ENCODE data around the gene CRY2. TPM values are rescaled to one million over a fixed set of nuclear protein-coding genes. Genes with fewer than 3 reads are reported as not detected.
A peak's percentile ranks its signal among the peaks of the same experiment; 100 is the strongest.

CRY2 gene
- total RNA-seq, 5 donors from 2014 or later (not counting 1 experiment from before 2014, with no cell fraction given): 54.0 to 198 (median 63.5) TPM

GRCh38 chr11:45921561-45922424 is 74.5 kb downstream of the CRY2 start:
- H3K27me3 Mint-ChIP-seq: peaks cover 0 to 13% of the 10 kb centered on the region in 2 donors
- Histone ChIP-seq H3K9me3 (no peaks in the 10 kb centered on the region), H3K4me1 (ENCODE audit: control insufficient read depth in 1 of 2, extremely low read depth in 1 of 2, insufficient read depth in 2 of 2, low read length in 2 of 2) (peaks cover 4 to 54% of the 10 kb centered on the region in 2 experiments), H3K4me3 (ENCODE audit: control insufficient read depth in 1 of 2, extremely low read depth in 1 of 2, low read length in 1 of 2) (peak overlapping the region; percentile 26 to 49), H3K27me3 (replicated peaks in 1 of 2; ENCODE audit: control insufficient read depth in 2 of 2, extremely low read depth in 1 of 2, insufficient read depth in 2 of 2, low read length in 1 of 2) (peaks cover 3 to 20% of the 10 kb centered on the region in 2 experiments), H3K27ac (ENCODE audit: low read length) (no peak overlapping the region), H3K36me3 (ENCODE audit: control insufficient read depth in 2 of 2, extremely low read depth in 1 of 2, insufficient read depth in 1 of 2, low read length in 1 of 2) (no peaks in the 10 kb centered on the region)
- peaks cover 41 to 54% (median 50%) of the 10 kb centered on the region in 3 donors for H3K4me1 Mint-ChIP-seq
- no peak for ATAC-seq (replicated peaks in 1 of 4)
- ChIA-PET POLR2A (no interaction called here), CTCF (interaction anchor here in 1 of 2 donors (0.6 kb wide), 1 partner anchor 43 kb away, joined by 4 read pairs; no protein-coding TSS in a partner anchor)
- H3K9me3 Mint-ChIP-seq: no peaks in the 10 kb centered on the region
- H3K36me3 Mint-ChIP-seq: no peaks in the 10 kb centered on the region
- DNase-seq: peak in 3 of 35 experiments; percentile 14 to 25 (median 16)
- 76% methylated on average over 41 of the region's 54 CpGs for WGBS (ENCODE audit: insufficient coverage)
- H3K27ac Mint-ChIP-seq: peak overlapping the region; percentile 19 to 64
- peak overlapping the region; percentile 57 to 77 (median 76) for H3K4me3 Mint-ChIP-seq

GRCh38 chr11:45922425-45923082 is 75.3 kb downstream of the CRY2 start, which contains the start of gene LARGE2:
Gene LARGE2 (plus strand): TSS chr11:45922656. CDS start chr11:45922883, 227 bp downstream.
- Mint-ChIP-seq H3K27me3 (peaks cover 0 to 13% of the 10 kb centered on the region in 2 donors), H3K27ac (peak within 1 kb of the TSS; percentile 23 to 87), H3K4me3 (peak within 1 kb of the TSS; percentile 75 to 81 (median 80)), H3K36me3 (no peaks in the 10 kb centered on the region), H3K4me1 (peaks cover 42 to 55% (median 52%) of the 10 kb centered on the region in 3 donors), H3K9me3 (no peaks in the 10 kb centered on the region)
- DNase-seq (peak in 4 of 35 experiments; percentile 15 to 43 (median 34)), ATAC-seq (replicated peaks in 1 of 4) (peak in 2 of 4 experiments; percentile 0 to 6)
- Histone ChIP-seq H3K27ac (ENCODE audit: low read length) (peak within 1 kb of the TSS; percentile 18), H3K9me3 (no peaks in the 10 kb centered on the region), H3K36me3 (ENCODE audit: control insufficient read depth in 2 of 2, extremely low read depth in 1 of 2, insufficient read depth in 1 of 2, low read length in 1 of 2) (no peaks in the 10 kb centered on the region), H3K4me3 (ENCODE audit: control insufficient read depth in 1 of 2, extremely low read depth in 1 of 2, low read length in 1 of 2) (peak within 1 kb of the TSS; percentile 36 to 49), H3K27me3 (replicated peaks in 1 of 2; ENCODE audit: control insufficient read depth in 2 of 2, extremely low read depth in 1 of 2, insufficient read depth in 2 of 2, low read length in 1 of 2) (peaks cover 3 to 20% of the 10 kb centered on the region in 2 experiments), H3K4me1 (ENCODE audit: control insufficient read depth in 1 of 2, extremely low read depth in 1 of 2, insufficient read depth in 2 of 2, low read length in 2 of 2) (peaks cover 0 to 54% of the 10 kb centered on the region in 2 experiments)
- CTCF ChIA-PET: no interaction called here
- POLR2A ChIA-PET: no interaction called here
- 4% methylated on average over 60 of the region's 73 CpGs for WGBS (ENCODE audit: insufficient coverage)

GRCh38 chr11:45924036-45924915 is 77.0 kb downstream of the CRY2 start:
- ChIA-PET POLR2A (no interaction called here), CTCF (no interaction called here)
- Histone ChIP-seq H3K4me1 (ENCODE audit: control insufficient read depth in 1 of 2, extremely low read depth in 1 of 2, insufficient read depth in 2 of 2, low read length in 2 of 2) (peaks cover 0 to 59% of the 10 kb centered on the region in 2 experiments), H3K4me3 (ENCODE audit: control insufficient read depth in 1 of 2, extremely low read depth in 1 of 2, low read length in 1 of 2) (no peak overlapping the region), H3K27me3 (replicated peaks in 1 of 2; ENCODE audit: control insufficient read depth in 2 of 2, extremely low read depth in 1 of 2, insufficient read depth in 2 of 2, low read length in 1 of 2) (peaks cover 3 to 20% of the 10 kb centered on the region in 2 experiments), H3K27ac (ENCODE audit: low read length) (no peak overlapping the region), H3K9me3 (no peaks in the 10 kb centered on the region), H3K36me3 (ENCODE audit: control insufficient read depth in 2 of 2, extremely low read depth in 1 of 2, insufficient read depth in 1 of 2, low read length in 1 of 2) (no peaks in the 10 kb centered on the region)
- DNase-seq: peak in 3 of 35 experiments; percentile 5 to 23 (median 12)
- WGBS (ENCODE audit: insufficient coverage): 88% methylated on average over 15 of the region's 22 CpGs
- Mint-ChIP-seq H3K9me3 (no peaks in the 10 kb centered on the region), H3K4me3 (peak overlapping the region; percentile 47 to 58 (median 47)), H3K27ac (peak overlapping the region; percentile 11 to 46), H3K27me3 (peaks cover 0 to 13% of the 10 kb centered on the region in 2 donors), H3K4me1 (peaks cover 39 to 53% (median 40%) of the 10 kb centered on the region in 3 donors), H3K36me3 (no peaks in the 10 kb centered on the region)
- ATAC-seq (replicated peaks in 1 of 4): no peak

- Histone ChIP-seq H3K4me3 (ENCODE audit: control insufficient read depth in 1 of 2, extremely low read depth in 1 of 2, low read length in 1 of 2) (no peak overlapping the region), H3K27ac (ENCODE audit: low read length) (no peak overlapping the region), H3K4me1 (ENCODE audit: control insufficient read depth in 1 of 2, extremely low read depth in 1 of 2, insufficient read depth in 2 of 2, low read length in 2 of 2) (peaks cover 0 to 59% of the 10 kb centered on the region in 2 experiments), H3K9me3 (no peaks in the 10 kb centered on the region), H3K36me3 (ENCODE audit: control insufficient read depth in 2 of 2, extremely low read depth in 1 of 2, insufficient read depth in 1 of 2, low read length in 1 of 2) (no peaks in the 10 kb centered on the region), H3K27me3 (replicated peaks in 1 of 2; ENCODE audit: control insufficient read depth in 2 of 2, extremely low read depth in 1 of 2, insufficient read depth in 2 of 2, low read length in 1 of 2) (peaks cover 3 to 20% of the 10 kb centered on the region in 2 experiments)
- Mint-ChIP-seq H3K27me3 (peaks cover 0 to 13% of the 10 kb centered on the region in 2 donors), H3K4me1 (peaks cover 37 to 52% (median 38%) of the 10 kb centered on the region in 3 donors), H3K27ac (peak overlapping the region in 1 of 2 donors; percentile 46), H3K9me3 (no peaks in the 10 kb centered on the region), H3K4me3 (peak overlapping the region in 1 of 3 donors; percentile 47), H3K36me3 (no peaks in the 10 kb centered on the region)
- DNase-seq: no peak
- POLR2A ChIA-PET: no interaction called here
- no peak for ATAC-seq (replicated peaks in 1 of 4)
- CTCF ChIA-PET: no interaction called here
- 85% methylated on average over 2 of the region's 6 CpGs for WGBS (ENCODE audit: insufficient coverage)
Measured at GRCh38 chr11:45924927-45925326, 77.7 kb downstream of the CRY2 start.

GRCh38 chr11:45925550-45925949 is 78.3 kb downstream of the CRY2 start:
- DNase-seq (no peak), ATAC-seq (replicated peaks in 1 of 4) (no peak)
- ChIA-PET POLR2A (no interaction called here), CTCF (no interaction called here)
- Histone ChIP-seq H3K36me3 (ENCODE audit: control insufficient read depth in 2 of 2, extremely low read depth in 1 of 2, insufficient read depth in 1 of 2, low read length in 1 of 2) (no peaks in the 10 kb centered on the region), H3K27ac (ENCODE audit: low read length) (no peak overlapping the region), H3K27me3 (replicated peaks in 1 of 2; ENCODE audit: control insufficient read depth in 2 of 2, extremely low read depth in 1 of 2, insufficient read depth in 2 of 2, low read length in 1 of 2) (peaks cover 3 to 20% of the 10 kb centered on the region in 2 experiments), H3K4me1 (ENCODE audit: control insufficient read depth in 1 of 2, extremely low read depth in 1 of 2, insufficient read depth in 2 of 2, low read length in 2 of 2) (peaks cover 0 to 60% of the 10 kb centered on the region in 2 experiments), H3K4me3 (ENCODE audit: control insufficient read depth in 1 of 2, extremely low read depth in 1 of 2, low read length in 1 of 2) (no peak overlapping the region), H3K9me3 (no peaks in the 10 kb centered on the region)
- H3K9me3 Mint-ChIP-seq: no peaks in the 10 kb centered on the region
- H3K4me3 Mint-ChIP-seq: no peak overlapping the region
- WGBS (ENCODE audit: insufficient coverage): no CpG with 5 or more reads among the region's 3 CpGs
- peaks cover 0 to 13% of the 10 kb centered on the region in 2 donors for H3K27me3 Mint-ChIP-seq
- peaks cover 39 to 54% (median 41%) of the 10 kb centered on the region in 3 donors for H3K4me1 Mint-ChIP-seq
- peak overlapping the region in 1 of 2 donors; percentile 48 for H3K27ac Mint-ChIP-seq
- H3K36me3 Mint-ChIP-seq: no peaks in the 10 kb centered on the region

Data from T-cell (primary cell).